Measurements from ENCODE around the gene PCBP2. TPM values are rescaled to one million over a fixed set of nuclear protein-coding genes. Genes with fewer than 3 reads are reported as not detected.

PCBP2 gene
- total and polyA plus RNA-seq, 4 donors: 363 to 697 (median 557) TPM

DNA sequence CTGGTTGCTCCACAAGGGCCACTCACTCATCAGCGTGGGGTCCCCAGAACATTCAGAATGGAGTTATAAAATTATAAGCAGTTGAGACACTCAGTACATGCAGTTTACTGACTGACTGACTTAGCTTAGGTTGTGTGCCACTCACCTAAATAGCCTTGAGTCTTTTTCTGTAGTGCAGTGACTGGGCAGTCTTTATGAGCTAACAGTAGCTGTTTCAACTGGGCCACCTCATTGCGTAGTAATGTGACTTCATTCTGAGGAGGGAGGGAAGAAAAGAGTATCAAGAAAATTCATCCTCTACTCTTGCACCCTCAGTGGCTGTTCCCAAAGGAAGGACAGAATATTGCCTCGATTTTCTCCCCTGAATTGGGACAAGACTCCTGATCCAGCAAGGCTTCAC lies 71.2 kb downstream of the PCBP2 start:
- Histone ChIP-seq H3K36me3 (ENCODE audit: control insufficient read depth in 4 of 4, insufficient read depth in 4 of 4, low read length in 4 of 4) (peaks cover 30 to 54% (median 37%) of the 10 kb centered on the region in 4 donors), H3K9me3 (ENCODE audit: control insufficient read depth in 4 of 4, insufficient read depth in 3 of 4, low read length in 3 of 4) (no peaks in the 10 kb centered on the region), H3K27me3 (ENCODE audit: control insufficient read depth in 3 of 3, insufficient read depth in 3 of 3, low read length in 2 of 3) (no peaks in the 10 kb centered on the region), H3K9ac (ENCODE audit: insufficient read depth in 1 of 2, low read length in 2 of 2) (no peak overlapping the region), H3K4me3 (no peak overlapping the region), H3K27ac (ENCODE audit: low read depth in 1 of 2, low read length in 1 of 2) (no peak overlapping the region), H3K4me1 (ENCODE audit: control insufficient read depth in 5 of 5, insufficient read depth in 5 of 5, low read length in 5 of 5) (no peaks in the 10 kb centered on the region)
- DNase-seq: no peak
- no peak for ATAC-seq (ENCODE audit: insufficient read depth, low FRiP score)
- TF ChIP-seq, protein P1, sequence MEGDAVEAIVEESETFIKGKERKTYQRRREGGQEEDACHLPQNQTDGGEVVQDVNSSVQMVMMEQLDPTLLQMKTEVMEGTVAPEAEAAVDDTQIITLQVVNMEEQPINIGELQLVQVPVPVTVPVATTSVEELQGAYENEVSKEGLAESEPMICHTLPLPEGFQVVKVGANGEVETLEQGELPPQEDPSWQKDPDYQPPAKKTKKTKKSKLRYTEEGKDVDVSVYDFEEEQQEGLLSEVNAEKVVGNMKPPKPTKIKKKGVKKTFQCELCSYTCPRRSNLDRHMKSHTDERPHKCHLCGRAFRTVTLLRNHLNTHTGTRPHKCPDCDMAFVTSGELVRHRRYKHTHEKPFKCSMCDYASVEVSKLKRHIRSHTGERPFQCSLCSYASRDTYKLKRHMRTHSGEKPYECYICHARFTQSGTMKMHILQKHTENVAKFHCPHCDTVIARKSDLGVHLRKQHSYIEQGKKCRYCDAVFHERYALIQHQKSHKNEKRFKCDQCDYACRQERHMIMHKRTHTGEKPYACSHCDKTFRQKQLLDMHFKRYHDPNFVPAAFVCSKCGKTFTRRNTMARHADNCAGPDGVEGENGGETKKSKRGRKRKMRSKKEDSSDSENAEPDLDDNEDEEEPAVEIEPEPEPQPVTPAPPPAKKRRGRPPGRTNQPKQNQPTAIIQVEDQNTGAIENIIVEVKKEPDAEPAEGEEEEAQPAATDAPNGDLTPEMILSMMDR (IDR thresholded peaks at IDR 0.05; ENCODE audit: control extremely low read depth, extremely low read depth): no peak
- 97 to 98% methylated on average over 3 of the region's 3 CpGs for WGBS, 2 donors

DNA sequence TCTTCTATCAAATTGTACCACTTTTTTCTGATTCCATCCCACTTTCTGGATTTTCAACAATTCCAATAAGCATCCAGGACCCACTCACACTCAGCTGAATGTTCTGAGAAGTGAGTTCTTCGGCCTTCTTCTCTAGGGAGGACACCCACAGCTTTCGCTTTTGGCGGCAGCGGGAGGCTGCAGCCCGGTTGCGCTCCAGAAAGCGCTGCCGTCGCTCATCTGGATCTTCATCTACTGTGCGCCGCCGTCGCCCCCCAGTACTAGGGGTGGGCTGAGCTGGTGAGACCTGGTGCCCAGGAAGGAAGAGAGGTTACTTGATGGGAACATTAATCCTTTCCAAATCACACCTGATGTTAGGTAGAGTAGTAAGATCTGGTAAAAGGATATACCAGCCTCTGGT lies 72.6 kb downstream of the PCBP2 start:
- WGBS, 2 donors: 97 to 98% methylated on average over 13 of the region's 13 CpGs
- no peak overlapping the region for H3K4me3 ChIP-seq
- no peaks in the 10 kb centered on the region for H3K27me3 ChIP-seq (ENCODE audit: control insufficient read depth in 3 of 3, insufficient read depth in 3 of 3, low read length in 2 of 3)
- no peak for ATAC-seq (ENCODE audit: insufficient read depth, low FRiP score)
- no peak overlapping the region for H3K9ac ChIP-seq (ENCODE audit: insufficient read depth in 1 of 2, low read length in 2 of 2)
- TF ChIP-seq, protein P1 (IDR thresholded peaks at IDR 0.05; ENCODE audit: control extremely low read depth, extremely low read depth): no peak
- no peaks in the 10 kb centered on the region for H3K4me1 ChIP-seq (ENCODE audit: control insufficient read depth in 5 of 5, insufficient read depth in 5 of 5, low read length in 5 of 5)
- H3K9me3 ChIP-seq (ENCODE audit: control insufficient read depth in 4 of 4, insufficient read depth in 3 of 4, low read length in 3 of 4): no peaks in the 10 kb centered on the region
- no peak overlapping the region for H3K27ac ChIP-seq (ENCODE audit: low read depth in 1 of 2, low read length in 1 of 2)
- peaks cover 30 to 46% (median 38%) of the 10 kb centered on the region in 4 donors for H3K36me3 ChIP-seq (ENCODE audit: control insufficient read depth in 4 of 4, insufficient read depth in 4 of 4, low read length in 4 of 4)
- DNase-seq: no peak

DNA sequence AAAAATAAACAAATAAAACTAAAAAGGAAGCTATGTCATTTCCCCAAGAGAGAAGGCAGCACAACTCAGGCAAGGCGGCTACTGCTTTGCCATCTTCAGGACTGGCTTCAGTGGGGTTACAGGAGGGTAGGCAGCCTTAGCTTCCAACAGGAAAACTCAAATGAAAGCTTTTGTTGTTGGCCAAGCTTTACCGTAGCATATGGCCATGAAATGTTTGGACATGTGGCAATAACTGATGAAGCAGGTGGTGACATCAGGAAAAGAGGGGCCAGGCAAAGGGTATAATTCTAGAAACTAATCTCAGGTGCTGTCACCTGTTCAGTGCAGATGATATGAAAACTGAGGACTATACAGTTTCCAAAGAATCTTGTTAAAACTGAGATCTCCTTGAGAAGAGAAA lies 78.2 kb downstream of the PCBP2 start:
- TF ChIP-seq, protein P1 (IDR thresholded peaks at IDR 0.05; ENCODE audit: control extremely low read depth, extremely low read depth): no peak
- ATAC-seq (ENCODE audit: insufficient read depth, low FRiP score) (no peak), DNase-seq (no peak)
- Histone ChIP-seq H3K36me3 (ENCODE audit: control insufficient read depth in 4 of 4, insufficient read depth in 4 of 4, low read length in 4 of 4) (peaks cover 21 to 37% (median 33%) of the 10 kb centered on the region in 4 donors), H3K27ac (ENCODE audit: low read depth in 1 of 2, low read length in 1 of 2) (no peak overlapping the region), H3K9me3 (ENCODE audit: control insufficient read depth in 4 of 4, insufficient read depth in 3 of 4, low read length in 3 of 4) (no peaks in the 10 kb centered on the region), H3K4me3 (no peak overlapping the region), H3K27me3 (ENCODE audit: control insufficient read depth in 3 of 3, insufficient read depth in 3 of 3, low read length in 2 of 3) (no peaks in the 10 kb centered on the region), H3K9ac (ENCODE audit: insufficient read depth in 1 of 2, low read length in 2 of 2) (no peak overlapping the region), H3K4me1 (ENCODE audit: control insufficient read depth in 5 of 5, insufficient read depth in 5 of 5, low read length in 5 of 5) (no peaks in the 10 kb centered on the region)
- WGBS, 2 donors: 67 to 77% methylated on average over 2 of the region's 2 CpGs

Small RNA genes within 50 kb of the gene (small RNA-seq; reads per million reads assigned to genes)
- gene AC023509.3 (ENCODE audit: low replicate concordance): not detected

Other genes starting within 250 kb of the PCBP2 start
- gene ITGB7, start 244.9 kb upstream of the PCBP2 start, total RNA-seq: 1 to 10 TPM; 2.3 to 7.9 TPM
- 1 to 10 TPM; 3.9 to 6.1 TPM for gene ITGB7, start 244.9 kb upstream of the PCBP2 start, polyA plus RNA-seq
- gene RARG, start 219.9 kb upstream of the PCBP2 start, total RNA-seq: 10 to 100 TPM; 27.8 to 29.7 TPM
- gene RARG, start 219.9 kb upstream of the PCBP2 start, polyA plus RNA-seq: 10 to 100 TPM; 12.0 to 14.2 TPM
- 1 to 10 TPM; 2.0 to 6.7 TPM for gene ESPL1, start 183.8 kb upstream of the PCBP2 start, total RNA-seq
- under 1 TPM; 0.77 to 0.97 TPM for gene ESPL1, start 183.8 kb upstream of the PCBP2 start, polyA plus RNA-seq
- 100 to 1,000 TPM; 351 to 361 TPM for gene PFDN5, start 156.6 kb upstream of the PCBP2 start, total RNA-seq
- gene PFDN5, start 156.6 kb upstream of the PCBP2 start, polyA plus RNA-seq: 1,000 to 10,000 TPM in 1 of 2 donors, 100 to 1,000 TPM in 1; 649 to 1,722 TPM
- gene MYG1, start 152.4 kb upstream of the PCBP2 start, total RNA-seq: 10 to 100 TPM; 22.1 to 63.5 TPM
- gene MYG1, start 152.4 kb upstream of the PCBP2 start, polyA plus RNA-seq: 10 to 100 TPM; 56.1 to 88.9 TPM
- gene AAAS, start 130.5 kb upstream of the PCBP2 start, total RNA-seq: 10 to 100 TPM; 51.4 to 51.7 TPM
- 10 to 100 TPM; 29.7 to 37.0 TPM for gene AAAS, start 130.5 kb upstream of the PCBP2 start, polyA plus RNA-seq
- gene SP7, start 115.7 kb upstream of the PCBP2 start, total RNA-seq: not detected
- not detected for gene SP7, start 115.7 kb upstream of the PCBP2 start, polyA plus RNA-seq
- gene SP1, start 71.9 kb upstream of the PCBP2 start, total RNA-seq: 10 to 100 TPM; 68.3 to 72.2 TPM
- gene SP1, start 71.9 kb upstream of the PCBP2 start, polyA plus RNA-seq: 10 to 100 TPM; 16.2 to 26.6 TPM
- under 1 TPM in 1 of 2 donors, not detected in 1; 0.52 TPM for gene AMHR2, start 28.2 kb upstream of the PCBP2 start, total RNA-seq
- gene AMHR2, start 28.2 kb upstream of the PCBP2 start, polyA plus RNA-seq: under 1 TPM; 0.02 to 0.22 TPM
- 100 to 1,000 TPM in 1 of 2 donors, 10 to 100 TPM in 1; 59.0 to 178 TPM for gene PRR13, start 10.4 kb upstream of the PCBP2 start, total RNA-seq
- gene PRR13, start 10.4 kb upstream of the PCBP2 start, polyA plus RNA-seq: 100 to 1,000 TPM; 157 to 336 TPM
- 10 to 100 TPM; 21.2 to 25.4 TPM for gene MAP3K12, start 47.4 kb downstream of the PCBP2 start, total RNA-seq
- 10 to 100 TPM; 13.4 to 18.9 TPM for gene MAP3K12, start 47.4 kb downstream of the PCBP2 start, polyA plus RNA-seq
- 10 to 100 TPM; 32.6 to 41.3 TPM for gene TARBP2, start 49.2 kb downstream of the PCBP2 start, total RNA-seq
- 10 to 100 TPM; 32.2 to 37.1 TPM for gene TARBP2, start 49.2 kb downstream of the PCBP2 start, polyA plus RNA-seq
- gene NPFF, start 55.4 kb downstream of the PCBP2 start, total RNA-seq: not detected
- under 1 TPM in 1 of 2 donors, not detected in 1; 0.45 TPM for gene NPFF, start 55.4 kb downstream of the PCBP2 start, polyA plus RNA-seq
- 10 to 100 TPM; 40.4 to 43.3 TPM for gene ATF7, start 174.3 kb downstream of the PCBP2 start, total RNA-seq
- 10 to 100 TPM; 16.8 to 22.9 TPM for gene ATF7, start 174.3 kb downstream of the PCBP2 start, polyA plus RNA-seq
- gene ATP5MC2, start 224.0 kb downstream of the PCBP2 start, total RNA-seq: 100 to 1,000 TPM; 143 to 274 TPM
- 100 to 1,000 TPM; 366 to 582 TPM for gene ATP5MC2, start 224.0 kb downstream of the PCBP2 start, polyA plus RNA-seq

Measured in lung (tissue), 13 donors.